Sciatic nerve (tissue), 2 donors: ENCODE data around the gene HERC5. TPM values are rescaled to one million over a fixed set of nuclear protein-coding genes. Genes with fewer than 3 reads are reported as not detected.
"Not testable (repeated sequence)": the region's sequence is repeated elsewhere in the genome, so short reads cannot be mapped to it uniquely, and the experiment has no call there.

Experiments used
- ATAC-seq: fragments of 200-7000 bp; cut with Tn5 transposase; one replicate; pipeline ENCODE4 v1.9.1; 2020; ENCODE audit warnings: mild to moderate bottlenecking, moderate library complexity
- DNase-seq: peaks from one replicate; pipeline ENCODE4 v3.0.0-alpha.2; 2020; ENCODE audit warnings: low spot score
- intact Hi-C: fragments of 100-400 bp; cut with DNase I; formaldehyde crosslinking; loops from one replicate; pipeline ENCODE4 v1.14.2; 2022
- total RNA-seq: library from RNA; stranded (reverse); fragmentation: NEBNext Ultra II Directional; extraction: Animal tissue kit (Norgen Biotek cat#: 25700); gene quantifications from one replicate; pipeline ENCODE4 v1.2.1, GENCODE V29; 2021
- donor health status: DM: no; HTN: no; CAD: no.
- donor health status: DM: no; HTN: no; CAD: no.

HERC5 gene
- total RNA-seq, 1 donor from 2014 or later = 8.0 TPM

- intact Hi-C loops = loop anchor here (5.0 kb wide), 1 partner anchor 298 kb away; no protein-coding TSS in a partner anchor
- no peak for DNase-seq
- ATAC-seq = no peak
These were observed 57.9 kb downstream of the HERC5 start for GRCh38 chr4:88514557-88515511.

DNA sequence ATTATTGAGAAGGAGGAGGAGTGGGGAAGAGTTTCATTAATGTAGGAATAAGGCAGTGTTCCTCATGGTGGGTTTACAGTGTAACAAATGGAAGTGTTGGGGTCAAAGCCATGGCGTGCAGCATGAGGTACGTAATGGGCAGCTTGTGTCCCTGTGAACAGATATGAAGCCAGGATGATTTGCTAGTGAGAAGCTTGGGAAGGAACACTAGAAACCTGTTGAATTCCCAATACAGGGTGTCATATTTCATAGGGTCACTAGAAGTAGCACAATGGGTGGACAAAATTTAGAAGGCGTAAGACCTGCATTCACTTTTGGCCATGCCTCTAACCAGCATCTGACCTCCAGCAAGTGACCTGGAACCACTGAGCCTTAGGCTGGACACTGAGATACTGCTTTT lies 59.8 kb downstream of the HERC5 start:
- ATAC-seq = no peak
- DNase-seq = no peak
- intact Hi-C loops = loop anchor here (5.0 kb wide), 1 partner anchor 299 kb away; no protein-coding TSS in a partner anchor

GRCh38 chr4:88517825-88518224 lies 60.9 kb downstream of the HERC5 start:
- no peak for ATAC-seq
- intact Hi-C loops = loop anchor here (5.0 kb wide), 1 partner anchor 301 kb away; no protein-coding TSS in a partner anchor
- DNase-seq = no peak

DNA sequence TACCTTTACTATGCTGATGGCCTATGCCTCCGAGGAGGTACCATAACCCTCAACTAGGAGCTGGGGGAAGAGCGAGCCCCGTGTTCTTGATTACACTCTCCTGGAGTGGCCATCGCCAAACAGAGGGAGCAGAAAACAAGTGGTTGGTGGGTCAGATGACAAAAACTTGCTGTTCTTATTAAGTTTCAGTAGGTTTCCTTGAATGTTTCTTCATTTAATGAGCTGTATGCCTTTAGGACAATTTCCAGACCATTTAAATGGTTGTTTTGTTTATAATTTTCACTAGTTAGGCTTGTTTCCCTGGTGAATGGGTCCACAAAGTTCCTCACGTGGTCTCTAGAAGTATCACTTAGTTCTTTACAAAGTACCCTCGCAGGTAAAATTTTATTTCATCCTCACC lies 62.0 kb downstream of the HERC5 start:
- intact Hi-C loops = loop anchor here (5.0 kb wide), 1 partner anchor 302 kb away; no protein-coding TSS in a partner anchor
- ATAC-seq = no peak
- DNase-seq = no peak

GRCh38 chr4:88522702-88523324 lies 65.9 kb downstream of the HERC5 start:
- peak; percentile 69 for DNase-seq
- intact Hi-C loops = no loop called here
- ATAC-seq = peak; percentile 26

DNA sequence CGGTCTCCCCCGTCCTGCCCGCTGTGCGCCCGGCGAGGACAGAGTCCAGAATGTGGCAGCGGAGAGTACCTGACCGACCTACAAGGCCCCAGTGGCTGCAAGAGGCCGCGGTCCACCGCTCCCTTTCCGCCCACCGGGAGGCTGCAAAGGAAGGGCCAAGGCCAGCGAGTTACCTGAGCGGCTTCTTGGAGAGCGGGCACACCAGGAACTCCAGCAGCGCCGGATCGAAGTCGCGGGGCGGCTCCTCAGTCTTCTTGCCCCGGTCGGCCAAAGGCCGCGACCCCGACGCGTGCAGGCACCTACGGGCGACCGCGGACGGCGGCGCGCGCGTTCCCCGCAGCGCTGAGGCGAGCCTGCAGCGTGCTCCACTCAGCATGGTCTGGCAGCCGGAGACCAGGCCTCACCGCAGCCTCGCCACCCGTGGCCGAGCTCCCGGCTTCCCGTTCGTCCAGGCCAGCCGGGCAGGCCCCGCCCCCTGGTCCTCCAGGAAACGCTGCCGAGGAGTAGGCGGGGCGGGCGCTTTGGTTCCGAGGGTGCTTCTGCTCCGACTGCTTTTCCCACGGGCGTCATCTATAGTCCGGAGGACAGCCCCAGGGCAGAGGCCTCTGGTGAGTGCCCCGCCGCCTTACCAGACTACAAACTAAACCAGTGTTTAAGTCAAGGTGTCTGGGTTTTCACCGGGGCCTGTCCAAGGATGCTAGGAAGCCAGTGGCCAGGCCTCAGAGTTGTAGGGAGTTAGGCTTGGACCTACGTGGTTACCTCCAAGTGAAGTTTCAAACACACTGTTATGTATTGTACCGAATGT lies 66.6 kb downstream of the HERC5 start, which contains the start of gene PYURF:
Gene PYURF (minus strand): TSS at position 452 of the 805 bp plus-strand sequence. CDS start 76 bp downstream, at position 376.
- ATAC-seq = peak; percentile 98
- peak; percentile 97 for DNase-seq
- intact Hi-C loops = no loop called here

DNA sequence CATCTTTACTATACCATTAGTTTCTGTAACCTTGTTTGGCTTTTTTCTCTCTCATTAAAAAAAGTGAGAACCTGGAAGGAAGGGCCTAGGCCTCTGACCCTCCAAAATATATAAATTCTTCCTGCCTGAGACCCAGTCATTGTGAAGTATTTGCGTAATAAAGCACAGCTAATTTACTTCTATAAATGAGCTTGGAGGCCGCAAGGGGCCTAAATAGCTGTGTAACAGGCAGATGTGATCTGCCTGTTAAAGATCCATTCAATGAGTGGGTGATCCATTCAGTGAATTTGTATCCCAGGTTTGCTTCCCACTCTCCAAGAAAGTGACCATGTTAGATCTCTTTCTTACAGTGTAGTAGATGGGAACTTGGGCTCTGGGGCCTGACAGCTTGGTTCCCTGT lies 67.3 kb downstream of the HERC5 start:
- intact Hi-C loops = no loop called here
- ATAC-seq (no peak), DNase-seq (no peak)

DNA sequence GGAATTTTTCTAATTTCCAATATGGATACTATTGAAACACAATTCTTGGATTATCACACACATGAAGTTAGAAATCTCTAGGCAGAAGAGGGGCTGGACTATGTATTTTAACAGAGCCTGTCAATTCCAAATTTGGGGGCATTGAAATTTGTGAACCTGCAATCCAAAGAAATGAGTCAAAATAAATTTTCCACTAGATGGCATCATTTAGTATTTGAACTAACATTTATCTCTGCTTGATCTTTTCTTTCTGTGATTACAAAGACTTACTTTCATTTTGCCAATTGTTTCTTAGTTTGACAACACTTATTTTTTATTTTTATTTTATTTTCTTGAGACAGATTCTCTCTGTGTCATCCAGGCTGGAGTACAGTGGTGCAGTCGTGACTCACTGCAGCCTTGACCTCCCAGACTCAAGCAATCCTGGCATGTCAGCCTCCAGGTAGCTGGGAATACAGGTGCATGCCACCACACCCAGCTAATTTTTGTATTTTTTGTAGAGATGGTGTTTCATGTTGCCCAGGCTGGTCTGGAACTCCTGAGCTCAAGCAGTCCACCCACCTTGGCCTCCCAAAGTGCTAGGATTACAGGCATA lies 69.4 kb downstream of the HERC5 start:
- intact Hi-C loops = no loop called here
- no peak for DNase-seq
- no peak for ATAC-seq

DNA sequence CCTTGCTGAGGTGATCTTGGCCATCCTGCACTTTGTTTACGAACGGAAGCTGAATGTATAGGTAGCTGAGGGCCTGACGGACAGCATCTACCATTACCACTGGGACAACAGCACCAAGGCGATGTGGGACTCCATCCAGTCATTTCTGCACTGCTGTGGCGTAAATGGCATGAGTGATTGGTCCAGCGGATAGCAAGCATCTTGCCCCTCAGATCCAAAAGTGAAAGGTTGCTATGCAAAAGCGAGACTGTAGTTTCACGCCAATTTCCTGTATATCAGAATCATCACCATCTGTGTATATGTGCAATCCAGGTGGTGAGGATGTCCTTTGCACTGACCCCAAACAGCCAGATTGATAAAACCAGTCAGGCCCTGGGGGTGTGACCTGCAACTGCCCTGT lies 70.9 kb downstream of the HERC5 start:
- intact Hi-C loops = no loop called here
- no peak for DNase-seq
- ATAC-seq = no peak

DNA sequence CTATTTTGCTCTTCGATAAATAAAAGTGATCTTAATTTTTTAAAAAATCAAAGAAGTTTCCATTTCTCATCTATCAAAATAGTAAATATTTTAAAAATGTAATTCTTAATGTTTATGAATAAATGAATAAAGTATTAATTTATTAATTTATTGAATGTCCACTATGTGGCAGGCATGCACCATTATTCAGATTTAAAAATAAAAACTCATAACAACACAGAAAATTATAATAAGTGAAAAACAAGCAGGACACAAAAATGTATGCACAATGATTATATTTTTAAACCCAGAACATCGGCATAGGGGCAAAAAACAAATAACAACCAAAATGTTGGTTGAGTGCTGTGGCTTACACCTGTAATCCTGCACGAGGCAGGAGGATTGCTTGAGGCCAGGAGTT lies 71.9 kb downstream of the HERC5 start:
- intact Hi-C loops = no loop called here
- DNase-seq = no peak

DNA sequence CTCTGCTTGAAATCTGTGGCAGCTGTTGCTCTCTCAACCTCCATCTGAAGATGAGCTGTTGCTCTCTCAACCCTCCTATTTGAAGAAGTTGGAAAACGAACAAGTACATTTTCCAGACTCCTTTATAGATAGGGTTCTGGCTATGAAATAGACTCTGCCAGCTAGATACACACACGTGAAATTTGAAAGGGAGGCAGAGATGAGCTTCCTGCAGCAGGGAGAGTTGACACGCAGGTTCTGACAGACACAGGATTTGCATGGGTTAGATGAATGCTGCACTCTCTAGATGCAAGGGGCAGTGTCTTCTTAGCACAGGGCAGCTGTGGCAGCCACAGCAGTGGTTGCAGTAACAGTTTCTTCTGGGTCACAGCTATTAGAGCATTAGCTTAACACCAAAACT lies 74.6 kb downstream of the HERC5 start:
- intact Hi-C loops = loop anchor here (10.0 kb wide), 2 partner anchors 123 to 483 kb away; no protein-coding TSS in a partner anchor
- DNase-seq (no peak), ATAC-seq (no peak)

More for the DNA sequence above, 71.9 kb downstream of the HERC5 start:
- ATAC-seq = no peak

DNA sequence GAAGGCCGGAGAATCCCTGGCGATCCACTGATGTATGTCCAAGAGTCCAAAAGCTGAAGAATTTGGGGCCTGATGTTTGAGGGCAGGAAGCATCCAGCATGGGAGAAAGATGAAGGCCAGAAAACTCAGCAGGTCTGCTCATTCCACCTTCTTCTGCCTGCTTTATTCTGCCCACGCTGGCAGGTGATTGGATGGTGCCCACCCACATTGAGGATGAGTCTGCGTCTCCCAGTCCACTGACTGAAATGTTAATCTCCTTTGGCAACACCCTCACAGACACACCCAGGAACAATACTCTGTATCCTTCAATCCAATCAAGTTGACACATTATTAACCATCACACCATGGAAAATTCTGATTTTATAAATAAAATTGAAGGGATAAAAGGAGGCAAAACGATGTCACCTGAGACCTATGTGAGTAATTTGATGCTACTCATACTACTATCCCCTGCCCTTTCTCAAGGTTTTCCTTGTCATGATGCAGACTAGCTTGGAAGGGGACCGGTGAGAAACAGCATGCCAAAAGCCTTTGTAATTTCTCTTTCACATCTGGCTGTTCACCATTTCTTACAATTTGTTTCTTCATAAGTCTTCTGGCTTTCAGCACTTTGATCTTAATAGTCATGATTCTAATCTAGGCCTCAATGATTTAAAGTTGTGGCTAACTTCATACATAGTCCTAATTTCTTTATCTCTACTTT lies 76.3 kb downstream of the HERC5 start:
- ATAC-seq = no peak

DNA sequence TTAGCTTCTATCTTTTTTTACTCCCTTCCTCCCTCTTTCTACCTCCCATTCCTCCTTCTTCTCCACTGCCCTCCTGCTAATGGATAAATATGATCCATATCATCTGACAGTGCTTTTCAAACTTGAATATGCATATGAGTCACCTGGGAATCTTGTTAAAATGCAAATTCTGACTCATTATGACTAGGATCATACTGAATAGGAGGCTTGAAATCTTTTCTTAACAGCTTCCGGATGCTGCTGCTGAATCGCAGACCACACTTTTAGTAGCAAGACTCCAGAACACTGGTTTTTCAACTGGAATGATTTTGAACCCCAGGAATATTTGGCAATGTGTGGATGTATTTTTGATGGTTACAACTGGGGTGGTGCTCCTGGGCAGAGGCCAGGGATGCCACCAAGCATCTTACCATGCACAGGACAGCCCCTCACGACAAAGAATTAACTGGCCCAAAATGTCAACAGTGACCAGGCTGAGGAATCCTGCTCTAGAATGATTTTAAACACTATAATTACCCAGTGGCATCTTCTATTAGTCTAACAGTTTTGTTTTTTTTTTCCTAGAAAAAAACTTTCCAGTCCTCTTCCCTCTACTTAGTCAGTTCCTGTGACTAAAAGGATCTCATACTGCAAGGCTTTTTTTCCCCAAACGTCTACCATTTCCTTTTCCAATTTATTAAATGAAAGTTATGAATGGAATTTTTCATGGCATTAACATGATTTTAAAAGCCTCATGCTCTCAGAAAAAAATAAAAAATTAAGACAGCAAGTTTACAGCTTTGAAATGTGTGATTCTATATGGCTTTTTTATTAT lies 77.2 kb downstream of the HERC5 start:
- ATAC-seq (no peak), DNase-seq (no peak)
- intact Hi-C loops = loop anchor here (10.0 kb wide), 2 partner anchors 121 to 481 kb away; no protein-coding TSS in a partner anchor

More for the DNA sequence above, 76.3 kb downstream of the HERC5 start:
- intact Hi-C loops = loop anchor here (10.0 kb wide), 2 partner anchors 122 to 482 kb away; no protein-coding TSS in a partner anchor
- DNase-seq = no peak

DNA sequence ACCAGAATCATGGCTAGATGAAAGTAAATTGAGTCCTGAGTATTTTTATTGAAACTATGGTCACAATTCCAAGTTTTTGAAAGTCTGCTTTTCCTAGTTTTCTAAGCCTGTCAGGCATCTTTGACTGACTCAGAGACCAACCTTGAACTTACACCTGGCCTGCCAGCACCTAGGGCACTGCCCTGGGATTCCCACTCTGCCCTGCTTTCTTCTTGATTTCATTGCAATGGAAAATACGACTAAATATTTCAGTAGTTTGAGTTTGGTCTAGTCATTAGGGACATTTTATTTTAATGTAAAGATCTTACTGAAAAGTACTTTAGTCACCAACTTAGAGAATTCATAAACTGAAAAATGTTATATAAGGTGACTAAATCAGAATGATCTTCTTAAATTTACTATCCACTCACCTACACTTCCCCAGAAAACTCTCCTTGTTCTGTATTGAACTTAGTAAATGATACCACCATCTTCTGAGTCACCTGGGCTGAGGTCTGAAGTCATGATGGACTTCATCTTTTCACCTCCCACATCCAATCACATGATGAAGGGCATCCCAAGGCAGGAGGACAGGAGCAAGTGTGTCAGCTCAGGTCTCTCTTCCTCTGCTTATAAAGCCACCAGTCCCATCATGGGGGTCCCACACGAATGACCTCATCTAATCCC lies 78.3 kb downstream of the HERC5 start:
- DNase-seq (no peak), ATAC-seq (no peak)
- intact Hi-C loops = loop anchor here (10.0 kb wide), 2 partner anchors 120 to 480 kb away; no protein-coding TSS in a partner anchor

- no peak for ATAC-seq
- intact Hi-C loops = loop anchor here (10.0 kb wide), 2 partner anchors 117 to 477 kb away; no protein-coding TSS in a partner anchor
These were observed 80.8 kb downstream of the HERC5 start for GRCh38 chr4:88537709-88538108.

DNA sequence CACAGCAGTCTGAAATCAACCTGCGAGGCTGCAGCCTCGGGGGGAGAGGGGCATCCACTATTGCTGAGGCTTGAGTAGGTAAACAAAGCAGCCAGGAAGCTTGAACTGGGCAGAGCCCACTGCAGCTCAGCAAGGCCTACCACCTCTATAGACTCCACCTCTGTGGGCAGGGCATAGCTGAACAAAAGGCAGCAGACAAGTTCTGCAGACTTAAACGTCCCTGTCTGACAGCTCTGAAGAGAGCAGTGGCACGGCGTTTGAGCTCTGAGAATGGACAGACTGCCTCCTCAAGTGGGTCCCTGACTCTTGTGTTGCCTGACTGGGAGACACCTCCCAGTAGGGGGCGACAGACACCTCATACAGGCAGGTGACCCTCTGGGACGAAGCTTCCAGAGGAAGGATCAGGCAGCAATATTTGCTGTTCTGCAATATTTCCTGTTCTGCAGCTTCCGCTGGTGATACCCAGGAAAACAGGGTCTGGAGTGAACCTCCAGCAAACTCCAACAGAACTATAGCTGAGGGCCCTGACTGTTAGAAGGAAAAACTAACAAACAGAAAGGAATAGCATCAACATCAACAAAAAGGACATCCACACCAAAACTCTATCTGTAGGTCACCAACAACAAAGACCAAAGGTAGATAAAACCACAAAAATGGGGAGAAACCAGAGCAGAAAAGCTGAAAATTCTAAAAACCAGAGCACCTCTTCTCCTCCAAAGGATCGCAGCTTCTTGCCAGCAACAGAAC lies 82.6 kb downstream of the HERC5 start:
- intact Hi-C loops = loop anchor here (10.0 kb wide), 2 partner anchors 115 to 475 kb away; no protein-coding TSS in a partner anchor
- not testable (repeated sequence) for ATAC-seq
- peak; percentile 73 for DNase-seq

More at GRCh38 chr4:88537709-88538108, 80.8 kb downstream of the HERC5 start:
- no peak for DNase-seq
